Stimulated activated CD8-positive, alpha-beta memory T cell treated with anti-CD3 and anti-CD28 coated beads, Interleukin-2, amount 100 ng/mL, for 48 hours (primary cell): ENCODE results near the gene GHITM.
"Not testable (repeated sequence)": the region's sequence is repeated elsewhere in the genome, so short reads cannot be mapped to it uniquely, and the experiment has no call there.

Experiments used
- DNase-seq, 2 donors: peaks; one replicate each; pipeline ENCODE4 v3.0.0-alpha.2; 2020; ENCODE audit warnings: low read depth in 2 of 2

Gene GHITM

DNA sequence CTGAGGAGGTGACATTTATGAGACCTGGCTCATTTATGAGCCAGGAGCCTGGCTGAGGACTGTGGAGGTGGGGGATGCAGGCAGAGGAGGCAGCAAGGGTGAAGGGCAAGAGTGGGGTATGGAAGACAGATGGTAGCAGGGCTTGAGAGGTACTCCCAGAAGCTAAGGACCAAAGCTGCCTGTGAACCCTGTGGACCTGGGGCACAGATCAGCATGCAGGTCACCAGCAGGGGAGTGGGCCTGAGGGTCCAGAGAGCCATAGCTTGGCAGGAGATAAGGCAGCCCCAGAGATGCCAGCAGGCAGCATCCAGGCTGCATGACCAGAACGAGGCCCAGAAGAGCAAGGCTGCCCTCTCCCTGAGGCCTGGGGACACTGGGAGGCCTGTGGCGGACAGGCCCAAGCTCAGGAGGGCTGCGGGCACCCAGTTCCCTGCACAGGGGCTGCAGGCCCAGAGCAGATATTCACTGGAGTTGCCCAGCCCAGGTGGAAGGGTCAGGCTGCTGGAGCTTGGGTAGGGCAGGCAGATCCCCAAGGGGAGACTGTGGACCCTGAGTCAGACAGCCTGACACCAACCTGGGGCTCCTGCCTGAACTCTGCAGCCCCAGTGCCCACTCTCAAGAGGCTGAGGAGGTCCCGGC is 37.6 kb downstream of the GHITM start:
- DNase-seq, result no peak

DNA sequence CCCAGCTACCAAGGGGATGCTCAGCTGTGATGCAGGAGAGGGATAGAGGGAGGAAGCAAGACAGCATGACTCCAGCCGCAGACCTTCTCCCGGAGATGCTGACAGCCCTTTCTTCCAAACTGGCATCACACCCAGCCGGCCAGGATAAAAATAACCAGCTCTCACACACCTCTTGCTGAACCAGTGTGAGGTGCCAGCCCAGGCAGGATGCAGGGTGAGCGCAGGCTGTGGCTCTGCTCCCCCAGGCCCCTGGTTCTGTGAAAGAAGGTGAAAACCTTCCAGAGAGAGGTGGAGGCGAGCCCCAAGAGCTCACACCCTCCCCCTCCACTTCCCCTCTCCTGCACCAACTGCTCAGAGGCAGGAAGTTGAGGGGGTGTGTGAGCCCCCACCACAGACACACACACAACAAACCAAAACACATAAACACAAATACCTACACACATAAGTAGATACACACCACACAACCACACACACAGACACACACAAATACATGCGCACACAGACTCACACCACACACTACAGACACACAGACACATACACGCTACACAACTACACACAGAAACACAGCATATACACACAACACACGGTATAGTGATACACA is 38.3 kb downstream of the GHITM start:
- DNase-seq, result peak in 1 of 2 donors; percentile 7

DNA sequence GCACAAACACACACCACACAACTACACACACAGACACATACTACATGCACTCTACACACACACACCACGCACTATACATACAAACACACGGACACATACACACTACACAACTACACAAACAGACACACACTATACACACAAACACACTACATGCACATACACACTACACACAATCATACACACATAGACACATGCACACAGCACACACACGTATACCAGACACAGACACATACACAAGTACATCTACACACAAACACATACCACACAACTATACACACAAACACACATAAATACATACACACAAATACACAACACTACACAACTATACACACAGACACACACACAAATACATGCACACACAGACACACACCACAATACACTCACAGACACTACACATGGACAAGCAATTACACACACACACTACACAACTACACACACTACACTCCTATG is 38.9 kb downstream of the GHITM start:
- no peak for DNase-seq

DNA sequence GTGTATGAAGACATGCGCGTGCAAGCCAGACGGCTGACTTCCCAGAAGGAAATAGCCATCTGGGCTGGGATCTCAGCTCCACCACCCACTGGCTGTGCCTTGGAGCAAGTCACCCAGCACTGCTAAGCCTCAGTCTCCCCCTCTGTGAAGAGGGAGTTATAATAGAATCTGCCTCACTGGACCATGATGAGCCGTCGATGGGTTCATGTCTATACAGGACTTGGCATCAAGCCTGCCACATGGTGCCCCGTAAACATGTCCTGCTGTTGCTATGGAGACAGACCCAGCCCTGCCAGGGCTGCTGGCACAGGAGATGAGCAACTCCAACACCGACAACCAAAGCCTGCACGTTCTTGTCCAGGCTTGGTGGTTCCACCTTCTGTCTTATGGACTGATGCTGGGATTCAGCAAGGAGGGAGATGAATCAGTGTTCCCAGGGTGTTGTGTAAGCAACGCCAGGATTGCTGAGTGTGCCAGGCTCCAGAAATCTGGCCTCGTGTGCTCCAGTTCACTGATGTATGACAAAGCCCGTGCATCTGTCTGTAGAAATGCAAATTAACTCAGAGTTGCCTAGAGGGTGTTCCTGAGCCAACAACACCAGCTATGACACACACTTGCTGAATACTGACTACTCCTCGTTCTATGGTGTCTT is 39.9 kb downstream of the GHITM start:
- no peak for DNase-seq

DNA sequence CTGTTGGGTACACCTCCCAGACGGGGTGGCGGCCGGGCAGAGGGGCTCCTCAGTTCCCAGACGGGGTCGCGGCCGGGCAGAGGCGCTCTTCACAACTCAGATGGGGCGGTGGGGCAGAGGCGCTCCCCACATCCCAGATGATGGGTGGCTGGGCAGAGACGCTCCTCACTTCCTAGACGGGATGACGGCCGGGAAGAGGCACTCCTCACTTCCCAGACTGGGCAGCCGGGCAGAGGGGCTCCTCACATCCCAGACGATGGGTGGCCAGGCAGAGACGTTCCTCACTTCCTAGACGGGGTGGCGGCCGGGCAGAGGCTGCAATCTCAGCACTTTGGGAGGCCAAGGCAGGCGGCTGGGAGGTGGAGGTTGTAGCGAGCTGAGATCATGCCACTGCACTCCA is 41.1 kb downstream of the GHITM start:
- DNase-seq, result not testable (repeated sequence)

DNA sequence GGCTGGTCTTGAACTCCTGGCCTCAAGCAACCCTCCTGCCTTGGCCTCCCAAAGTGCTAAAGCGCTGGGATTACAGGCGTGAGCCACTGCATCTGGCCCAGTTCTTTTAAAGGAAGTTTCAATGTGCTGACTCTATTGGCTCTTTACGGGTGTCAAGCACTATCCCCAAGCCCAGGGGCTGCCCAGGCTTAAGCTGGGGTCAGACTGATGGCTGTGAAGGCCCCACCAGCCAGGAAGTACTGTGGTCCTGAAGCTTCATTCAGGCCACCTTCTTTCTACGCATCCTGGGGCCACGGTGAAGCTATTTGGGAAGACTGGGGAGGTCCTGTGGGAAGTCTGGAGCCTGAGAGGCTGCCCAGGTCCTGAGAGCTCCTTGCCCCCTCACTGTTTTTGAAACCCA is 42.3 kb downstream of the GHITM start:
- DNase-seq, result no peak

DNA sequence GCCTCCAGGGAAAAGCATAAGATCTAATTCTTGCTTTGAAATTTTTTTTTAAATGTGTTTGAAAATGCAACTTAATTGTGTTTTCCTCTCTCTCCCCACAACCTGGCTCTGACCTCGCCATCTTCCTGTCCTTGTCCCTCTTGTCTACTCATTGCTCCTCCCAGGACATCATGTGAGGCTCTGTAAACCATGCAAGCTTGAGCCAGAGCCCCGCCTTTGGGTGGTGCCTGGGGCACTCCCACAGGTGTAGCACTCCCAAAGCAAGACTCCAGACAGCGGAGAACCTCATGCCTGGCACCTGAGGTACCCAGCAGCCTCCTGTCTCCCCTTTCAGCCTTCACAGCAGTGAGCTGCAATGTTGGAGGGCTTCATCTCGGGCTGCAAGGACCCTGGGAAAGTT is 45.2 kb downstream of the GHITM start:
- no peak for DNase-seq

DNA sequence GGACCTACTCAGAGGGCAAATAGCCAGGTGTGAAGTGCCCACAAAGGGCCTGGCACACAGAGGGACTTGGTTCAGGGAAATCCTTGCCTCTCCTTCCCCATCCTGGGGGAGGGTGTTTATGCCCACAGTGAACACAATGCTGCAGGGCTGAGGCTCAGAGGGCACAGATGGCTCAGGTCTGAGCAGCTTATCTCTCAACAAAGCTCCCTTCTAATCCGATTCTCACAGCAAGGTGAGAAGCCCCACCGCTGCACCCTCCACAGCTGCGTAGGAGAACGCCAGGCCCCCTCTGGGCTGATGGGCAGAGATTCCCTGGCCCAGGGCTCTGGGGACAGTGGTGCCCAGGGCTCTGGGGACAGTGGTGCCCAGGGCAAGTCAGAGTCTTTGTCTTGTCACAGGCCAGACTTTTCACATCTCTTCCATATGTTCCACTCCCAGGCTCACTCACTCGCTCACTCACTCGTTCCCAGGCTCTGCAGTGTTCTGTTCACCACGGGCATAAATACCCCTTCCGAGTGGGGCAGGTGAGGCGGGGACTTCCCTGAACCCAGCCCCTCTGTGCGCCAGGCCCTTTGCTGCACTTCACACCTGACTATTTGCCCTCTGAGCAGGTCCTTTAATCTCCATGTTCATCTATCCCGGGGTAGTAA is 46.3 kb downstream of the GHITM start:
- DNase-seq, result no peak

DNA sequence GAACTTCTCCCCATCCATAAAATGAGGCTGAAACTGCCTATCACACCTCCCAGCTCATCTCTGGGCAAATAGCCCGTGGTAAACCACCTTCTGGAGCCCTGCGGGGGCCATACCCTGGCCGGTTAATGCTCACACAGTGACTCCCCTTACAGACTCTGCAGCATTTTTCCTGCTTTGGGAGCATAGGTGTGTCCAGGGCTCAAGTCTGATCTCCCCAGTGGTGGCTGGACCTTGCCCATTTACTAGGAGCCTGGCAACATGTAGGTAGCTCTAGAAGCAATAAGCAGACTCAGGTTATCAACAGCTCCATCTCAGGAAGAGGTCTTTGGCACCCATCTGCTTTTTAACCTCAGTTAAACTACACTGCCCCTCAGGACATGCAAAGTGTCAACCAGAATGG is 49.5 kb downstream of the GHITM start:
- no peak for DNase-seq

DNA sequence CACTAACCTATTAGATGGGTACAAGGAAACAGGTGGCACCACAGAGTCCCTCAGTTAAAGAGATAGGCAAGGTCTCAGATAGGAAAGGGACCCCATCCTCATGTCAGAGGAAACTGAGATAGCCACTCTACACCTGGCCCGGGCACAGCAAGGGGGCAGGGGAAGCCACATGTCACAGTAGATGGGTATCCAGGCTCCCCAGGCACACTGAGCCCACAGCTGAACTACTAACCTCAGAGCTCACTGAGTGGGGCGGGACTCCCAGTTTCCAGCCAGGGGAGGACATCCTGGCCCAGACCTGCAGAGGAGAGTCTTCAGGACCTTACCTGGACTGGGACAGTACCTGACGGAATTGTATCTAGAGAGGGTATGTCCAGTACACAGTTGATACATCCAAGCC is 51.3 kb downstream of the GHITM start:
- no peak for DNase-seq

DNA sequence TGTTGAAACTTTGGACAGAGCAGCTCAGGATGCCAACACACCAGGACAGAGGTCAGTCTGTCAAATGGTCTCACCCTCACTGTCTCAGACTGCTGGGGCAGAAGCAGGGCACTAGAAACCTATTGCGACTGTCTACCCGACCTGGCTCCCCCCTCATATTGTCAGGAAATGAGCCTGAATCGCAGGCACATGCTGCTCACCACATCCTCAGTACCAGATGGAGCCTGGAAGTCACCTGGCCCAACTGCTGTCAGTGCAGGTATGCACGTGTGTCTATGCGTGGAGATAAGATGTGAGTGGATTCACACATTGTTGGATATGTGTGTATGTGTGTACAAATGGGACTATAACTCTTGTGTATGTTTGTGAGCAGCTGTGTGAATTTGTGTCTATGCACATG is 51.8 kb downstream of the GHITM start:
- DNase-seq, result no peak

DNA sequence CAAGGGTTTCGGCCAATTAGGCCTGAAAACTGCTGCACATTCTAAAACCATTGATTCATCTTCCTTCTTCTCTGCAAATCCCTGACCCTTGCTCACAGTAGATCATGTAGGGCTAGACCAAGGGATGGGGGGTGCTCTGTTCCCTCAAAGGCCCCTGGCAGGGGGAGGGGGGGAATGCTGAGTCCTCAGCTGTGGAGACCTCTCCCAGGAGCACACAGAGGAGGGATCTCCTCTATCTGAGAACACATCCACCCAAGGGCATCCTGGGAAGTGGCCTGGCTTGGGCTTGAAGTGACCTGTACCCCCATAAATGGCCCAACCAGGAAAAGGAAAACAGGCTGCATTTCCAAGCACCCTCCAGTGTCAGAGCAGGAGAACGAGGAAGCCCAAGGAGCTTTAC is 54.0 kb downstream of the GHITM start:
- no peak for DNase-seq

DNA sequence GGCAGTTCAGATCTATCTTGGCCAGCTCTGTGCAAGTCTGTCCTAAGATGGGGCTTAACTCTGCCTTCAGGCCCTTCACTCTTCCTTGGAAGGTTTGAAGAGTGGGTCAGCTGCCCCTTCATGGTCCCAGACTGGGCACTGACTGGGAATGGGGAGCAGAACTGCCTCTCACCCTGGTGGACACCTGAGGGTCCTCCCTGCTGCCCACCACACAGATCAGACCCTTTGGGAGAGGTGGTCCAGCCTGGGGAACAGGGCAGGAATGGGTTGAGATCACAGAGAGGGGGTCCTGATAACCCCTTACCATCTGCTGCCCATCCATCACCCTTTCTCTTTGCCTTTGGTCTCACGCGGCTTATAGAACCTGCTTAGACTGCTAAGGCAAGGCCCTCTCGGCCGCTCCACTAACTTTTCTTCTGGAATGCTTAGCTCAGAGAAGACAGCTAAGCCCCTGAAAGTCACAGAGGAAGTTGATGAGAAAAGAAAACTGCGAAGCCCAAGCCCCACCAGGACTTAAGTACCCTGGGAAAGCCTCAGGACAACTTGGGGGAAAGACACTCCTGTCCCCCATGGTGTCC is 54.6 kb downstream of the GHITM start:
- no peak for DNase-seq

DNA sequence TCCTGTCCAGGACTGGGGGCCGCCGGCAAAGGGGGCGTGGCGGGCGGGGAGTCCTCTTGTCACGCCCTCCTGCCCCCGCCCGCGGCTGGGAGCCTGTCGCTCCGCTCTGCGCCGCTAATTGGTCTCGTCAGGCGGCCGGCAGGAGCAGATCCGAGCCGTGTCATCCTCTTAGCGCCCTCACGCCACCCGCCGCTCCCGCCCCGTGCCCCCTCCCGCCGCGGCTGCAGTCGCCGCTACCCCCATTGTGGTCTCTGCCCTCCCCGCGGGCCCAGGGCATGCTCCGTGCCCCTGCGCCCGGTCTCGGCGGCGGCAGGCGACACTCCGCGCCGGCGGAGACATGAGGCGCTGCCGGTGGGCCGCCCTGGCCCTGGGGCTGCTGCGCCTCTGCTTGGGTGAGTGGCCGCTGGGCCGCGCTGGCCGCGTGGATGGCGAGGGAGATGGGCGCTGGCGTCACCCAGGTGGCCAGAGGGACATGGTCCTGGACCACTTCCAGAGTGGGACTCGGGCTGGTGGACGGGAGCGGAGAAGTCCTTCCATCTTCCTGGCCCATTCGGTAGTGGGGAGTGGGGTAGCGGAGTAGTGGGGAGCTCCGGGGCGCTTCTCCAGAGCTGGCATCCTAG is 55.2 kb downstream of the GHITM start, which contains the start of gene CDHR1:
Gene CDHR1 (plus strand): TSS at position 114 of the 620 bp plus-strand sequence. CDS start 224 bp downstream, at position 338.
- peak; percentile 37 to 48 for DNase-seq

DNA sequence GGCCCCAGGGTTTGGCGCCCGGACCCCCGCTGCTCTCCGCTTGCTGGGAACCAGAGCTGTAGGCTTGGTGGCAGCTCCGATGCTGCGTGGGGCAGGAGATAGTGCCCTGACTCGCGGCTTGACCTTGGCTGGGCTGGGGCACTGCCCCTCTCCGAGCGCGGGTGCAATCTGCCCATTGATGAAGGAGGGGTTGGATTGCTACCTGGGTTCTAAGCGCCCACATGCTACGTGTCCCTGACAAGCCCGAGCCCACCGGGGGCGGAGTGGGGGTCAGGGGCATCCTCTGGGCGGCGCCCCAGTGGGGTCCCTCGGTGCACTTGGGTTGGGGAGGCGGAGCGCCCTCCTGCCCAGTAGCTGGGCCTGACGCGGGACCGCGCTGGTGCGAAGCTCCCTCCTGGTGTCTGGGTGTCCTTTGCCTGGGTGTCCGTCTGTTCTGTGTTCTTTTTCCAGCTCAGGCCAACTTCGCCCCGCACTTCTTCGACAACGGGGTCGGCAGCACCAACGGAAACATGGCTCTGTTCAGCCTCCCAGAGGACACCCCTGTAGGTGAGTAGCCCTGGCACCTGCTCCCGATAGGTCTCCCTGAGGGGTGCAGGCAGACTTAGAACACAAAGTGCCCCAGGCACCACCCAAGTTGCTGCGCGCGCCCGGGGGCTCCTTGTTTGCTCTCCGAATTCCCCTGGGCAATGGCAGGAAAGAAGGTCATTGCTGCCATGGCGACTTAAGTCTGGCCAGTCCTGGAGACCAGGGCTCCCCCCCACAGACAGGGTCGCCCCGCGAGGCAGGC is 55.9 kb downstream of the GHITM start:
- DNase-seq, result no peak

DNA sequence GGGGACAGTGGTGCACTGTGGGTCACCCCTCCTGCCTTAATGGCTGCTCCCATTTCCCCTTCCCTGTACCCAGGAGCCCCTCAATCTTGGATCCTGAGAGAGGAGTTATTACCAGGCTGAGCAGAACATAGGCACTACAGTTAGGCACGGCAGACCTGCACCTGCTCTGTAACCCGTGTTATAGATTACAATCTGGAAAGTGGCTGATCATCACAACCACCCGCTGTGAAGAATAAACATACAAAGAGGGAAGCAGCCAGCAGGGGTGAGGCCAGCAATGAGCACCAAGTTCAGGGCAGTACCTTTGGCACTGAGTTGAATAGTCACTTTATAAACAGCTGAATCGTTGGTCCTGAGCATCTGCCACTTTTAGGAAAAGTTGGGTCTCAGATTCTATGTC is 56.8 kb downstream of the GHITM start:
- no peak for DNase-seq

DNA sequence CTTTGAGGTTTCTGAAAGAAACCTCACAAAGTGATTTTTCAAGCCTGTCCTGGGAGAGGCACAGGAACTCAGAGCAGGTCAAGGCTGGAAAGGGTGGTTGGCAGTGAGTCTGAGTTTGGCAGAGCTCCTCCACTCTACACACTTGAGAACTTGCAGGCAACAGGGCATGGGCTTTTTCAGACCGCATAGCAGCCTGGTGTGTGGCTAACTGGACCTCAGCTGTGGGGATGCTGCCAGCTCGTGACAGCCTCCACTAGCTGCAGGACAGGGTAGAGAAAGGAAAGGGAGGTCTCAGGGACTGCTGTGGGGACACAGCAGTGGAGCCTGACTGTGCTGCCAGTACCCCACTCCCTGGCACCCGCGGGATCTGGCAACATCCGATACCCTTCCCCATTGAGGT is 57.6 kb downstream of the GHITM start:
- no peak for DNase-seq

DNA sequence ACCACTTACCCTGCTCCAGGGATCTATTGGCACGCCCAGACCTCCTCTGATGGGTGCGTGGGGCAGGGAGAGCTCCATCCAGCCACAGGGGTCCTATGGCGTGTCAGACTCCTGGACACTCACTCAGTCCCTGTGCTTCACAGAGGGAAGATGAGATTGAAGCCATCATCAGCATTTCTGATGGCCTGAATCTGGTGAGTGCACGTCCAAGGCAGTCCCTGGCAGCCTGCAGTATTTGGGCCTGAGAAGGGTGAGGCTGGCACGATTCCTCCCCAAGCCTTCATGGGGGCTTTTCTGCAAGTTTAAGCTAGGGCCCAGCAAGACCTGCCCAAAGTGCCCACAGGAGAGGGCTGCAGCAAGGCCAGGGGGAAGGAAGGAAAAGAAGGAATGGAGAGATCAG is 58.3 kb downstream of the GHITM start:
- no peak for DNase-seq

DNA sequence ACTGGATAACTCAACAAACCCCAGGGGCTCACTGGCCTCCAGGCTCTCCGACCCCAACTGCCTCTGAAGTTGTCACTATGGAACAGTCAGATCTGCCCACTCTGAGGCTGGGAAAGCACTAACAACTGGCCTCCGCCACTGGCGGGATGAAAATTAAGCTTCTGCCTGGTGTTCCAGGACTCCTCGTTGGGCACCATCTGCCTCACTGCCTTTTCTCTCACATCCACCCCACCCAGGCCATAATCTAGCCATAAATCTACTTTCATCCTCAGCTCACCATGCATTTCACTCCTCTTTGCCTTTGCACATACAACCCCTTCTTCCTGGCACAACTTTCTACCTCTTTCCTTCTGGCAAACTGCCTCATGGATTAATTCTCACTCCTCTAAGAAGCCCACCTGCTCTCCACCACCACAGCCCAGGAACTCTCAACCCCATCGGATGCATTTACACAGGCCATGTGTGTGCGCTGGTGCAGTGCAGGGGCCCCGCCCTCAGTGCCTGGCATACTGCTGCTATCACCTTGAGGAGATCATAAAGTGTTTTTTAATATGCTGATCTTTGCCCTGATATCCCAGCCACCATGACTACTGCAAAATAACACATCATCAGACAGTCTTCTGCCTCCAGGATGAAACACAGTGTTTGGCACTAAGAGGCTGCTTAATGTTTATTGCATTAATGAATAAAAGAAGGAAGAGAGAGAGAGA is 59.1 kb downstream of the GHITM start:
- DNase-seq, result no peak

DNA sequence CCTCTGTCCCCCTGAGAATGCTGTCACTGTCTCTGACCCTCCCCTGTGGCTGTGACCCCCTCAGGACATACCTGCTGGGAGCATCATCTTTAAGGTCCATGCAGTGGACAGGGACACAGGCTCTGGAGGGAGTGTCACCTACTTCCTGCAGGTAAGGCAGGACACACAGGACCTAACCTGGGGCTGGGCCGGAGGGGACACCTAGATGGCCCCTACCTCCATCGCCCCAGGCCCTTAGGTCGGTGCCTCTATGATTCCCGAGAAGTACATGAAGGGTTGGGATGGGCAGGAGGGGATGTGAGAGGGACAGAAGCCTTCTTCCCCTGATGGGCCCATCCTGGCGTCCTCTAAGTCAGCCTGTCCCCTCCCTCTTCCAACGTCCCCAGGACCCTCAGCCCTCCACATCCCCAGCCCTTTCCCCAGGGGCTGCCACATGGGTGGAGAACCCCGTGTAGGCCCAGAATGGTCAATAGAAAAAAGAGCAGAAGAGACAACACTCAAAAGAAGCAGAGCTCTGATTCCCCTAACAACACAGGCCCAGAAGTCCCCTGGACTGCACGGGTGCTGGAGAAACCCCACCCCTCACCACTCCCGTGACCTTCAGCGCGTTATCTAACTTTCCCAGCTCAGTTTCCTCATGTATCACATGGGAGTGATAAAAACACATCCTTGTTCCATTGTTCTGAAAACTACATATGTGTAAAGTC is 61.4 kb downstream of the GHITM start:
- DNase-seq, result no peak
